ENCODE results near the gene GPR108. TPM values are rescaled to one million over a fixed set of nuclear protein-coding genes. Genes with fewer than 3 reads are reported as not detected.

GPR108 gene
- total RNA-seq, 4 donors from 2014 or later, result 44.0 to 68.8 (median 60.1) TPM

DNA sequence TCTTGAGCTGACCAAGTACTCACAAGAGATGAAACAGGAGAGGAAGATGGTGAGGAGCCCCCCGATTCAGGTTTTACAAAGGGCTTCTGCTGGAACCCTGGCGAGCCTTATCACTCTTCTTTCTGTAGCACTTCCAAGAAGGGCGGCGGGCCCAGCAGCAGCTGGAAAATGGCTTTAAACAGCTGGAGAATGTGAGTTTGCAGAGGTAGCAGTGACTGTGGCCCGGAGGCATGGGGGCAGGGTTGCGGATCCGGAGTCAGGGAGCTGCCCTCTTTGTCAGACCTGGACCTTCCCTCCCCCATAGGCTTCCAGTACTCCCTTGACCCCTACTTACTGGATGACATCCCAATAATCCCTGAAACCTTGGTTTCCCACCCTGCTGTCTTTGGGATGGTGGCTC lies 5.7 kb upstream of the GPR108 start:
- H3K27me3 ChIP-seq, result no peaks in the 10 kb centered on the region
- H3K4me1 ChIP-seq, result peaks cover 3 to 71% (median 34%) of the 10 kb centered on the region in 3 donors
- TF ChIP-seq POLR2A (IDR thresholded peaks at IDR 0.05) (no peak), EP300 (IDR thresholded peaks at IDR 0.05) (no peak), POLR2AphosphoS5 (IDR thresholded peaks at IDR 0.05) (no peak)
- TF ChIP-seq, protein P1, sequence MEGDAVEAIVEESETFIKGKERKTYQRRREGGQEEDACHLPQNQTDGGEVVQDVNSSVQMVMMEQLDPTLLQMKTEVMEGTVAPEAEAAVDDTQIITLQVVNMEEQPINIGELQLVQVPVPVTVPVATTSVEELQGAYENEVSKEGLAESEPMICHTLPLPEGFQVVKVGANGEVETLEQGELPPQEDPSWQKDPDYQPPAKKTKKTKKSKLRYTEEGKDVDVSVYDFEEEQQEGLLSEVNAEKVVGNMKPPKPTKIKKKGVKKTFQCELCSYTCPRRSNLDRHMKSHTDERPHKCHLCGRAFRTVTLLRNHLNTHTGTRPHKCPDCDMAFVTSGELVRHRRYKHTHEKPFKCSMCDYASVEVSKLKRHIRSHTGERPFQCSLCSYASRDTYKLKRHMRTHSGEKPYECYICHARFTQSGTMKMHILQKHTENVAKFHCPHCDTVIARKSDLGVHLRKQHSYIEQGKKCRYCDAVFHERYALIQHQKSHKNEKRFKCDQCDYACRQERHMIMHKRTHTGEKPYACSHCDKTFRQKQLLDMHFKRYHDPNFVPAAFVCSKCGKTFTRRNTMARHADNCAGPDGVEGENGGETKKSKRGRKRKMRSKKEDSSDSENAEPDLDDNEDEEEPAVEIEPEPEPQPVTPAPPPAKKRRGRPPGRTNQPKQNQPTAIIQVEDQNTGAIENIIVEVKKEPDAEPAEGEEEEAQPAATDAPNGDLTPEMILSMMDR (IDR thresholded peaks at IDR 0.05), result no peak
- no peak overlapping the region for H3K4me3 ChIP-seq
- H3K27ac ChIP-seq, result peak overlapping the region in 3 of 4 donors; percentile 92 to 96 (median 93)
- no peaks in the 10 kb centered on the region for H3K9me3 ChIP-seq
- no peak for ATAC-seq
- H3K36me3 ChIP-seq, result peaks cover 0 to 52% of the 10 kb centered on the region in 2 donors
- 55% methylated on average over 7 of the region's 7 CpGs; no CpG with 5 or more reads in 1 of the 2 donors for WGBS, 2 donors (ENCODE audit: low coverage in 1 of 2)

DNA sequence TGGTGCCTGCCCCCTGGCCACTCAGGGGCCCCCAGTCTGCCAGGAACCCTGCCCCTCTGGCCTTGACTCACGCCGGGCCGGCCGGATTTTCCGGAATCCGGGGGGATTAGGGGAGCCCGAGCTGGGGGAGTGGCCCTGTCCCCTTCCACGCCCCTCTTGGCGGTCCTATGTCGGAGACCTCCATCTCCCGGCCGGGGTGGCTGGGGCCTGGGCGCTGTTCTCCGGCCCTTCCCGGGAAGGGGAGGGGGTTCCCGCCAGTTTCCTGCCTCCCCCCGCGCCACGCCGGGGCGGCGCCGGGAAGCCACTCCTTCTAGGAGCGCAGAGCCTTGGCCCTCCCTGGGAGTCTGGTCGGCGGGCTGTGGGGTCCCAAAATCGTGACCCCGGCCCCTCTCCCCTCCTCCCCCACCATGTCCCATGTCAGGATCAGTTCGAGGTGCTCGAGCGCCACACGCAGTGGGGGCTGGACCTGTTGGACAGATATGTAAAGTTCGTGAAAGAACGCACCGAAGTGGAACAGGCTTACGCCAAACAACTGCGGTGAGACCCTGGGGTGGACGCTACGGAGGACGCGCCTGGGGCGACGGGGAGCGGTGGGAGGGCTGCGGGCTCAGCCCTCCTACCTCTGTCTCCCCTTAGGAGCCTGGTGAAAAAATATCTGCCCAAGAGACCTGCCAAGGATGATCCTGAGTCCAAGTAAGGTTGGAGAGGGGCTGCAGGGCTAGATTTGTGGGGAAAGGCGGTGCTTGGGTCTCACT lies 3.4 kb upstream of the GPR108 start:
- Histone ChIP-seq H3K27me3 (no peaks in the 10 kb centered on the region), H3K4me3 (peak overlapping the region; percentile 66 to 93), H3K27ac (peak overlapping the region; percentile 54 to 99 (median 92)), H3K4me1 (peaks cover 3 to 77% (median 37%) of the 10 kb centered on the region in 3 donors), H3K36me3 (peaks cover 0 to 29% of the 10 kb centered on the region in 2 donors), H3K9me3 (no peaks in the 10 kb centered on the region)
- TF ChIP-seq POLR2A (IDR thresholded peaks at IDR 0.05) (peak in 1 of 2 donors; percentile 17), EP300 (IDR thresholded peaks at IDR 0.05) (no peak), POLR2AphosphoS5 (IDR thresholded peaks at IDR 0.05) (peak; percentile 73)
- TF ChIP-seq, protein P1 (IDR thresholded peaks at IDR 0.05), result no peak
- WGBS, 2 donors (ENCODE audit: low coverage in 1 of 2), result 7% methylated on average over 11 of the region's 46 CpGs; no CpG with 5 or more reads in 1 of the 2 donors
- no peak for ATAC-seq

DNA sequence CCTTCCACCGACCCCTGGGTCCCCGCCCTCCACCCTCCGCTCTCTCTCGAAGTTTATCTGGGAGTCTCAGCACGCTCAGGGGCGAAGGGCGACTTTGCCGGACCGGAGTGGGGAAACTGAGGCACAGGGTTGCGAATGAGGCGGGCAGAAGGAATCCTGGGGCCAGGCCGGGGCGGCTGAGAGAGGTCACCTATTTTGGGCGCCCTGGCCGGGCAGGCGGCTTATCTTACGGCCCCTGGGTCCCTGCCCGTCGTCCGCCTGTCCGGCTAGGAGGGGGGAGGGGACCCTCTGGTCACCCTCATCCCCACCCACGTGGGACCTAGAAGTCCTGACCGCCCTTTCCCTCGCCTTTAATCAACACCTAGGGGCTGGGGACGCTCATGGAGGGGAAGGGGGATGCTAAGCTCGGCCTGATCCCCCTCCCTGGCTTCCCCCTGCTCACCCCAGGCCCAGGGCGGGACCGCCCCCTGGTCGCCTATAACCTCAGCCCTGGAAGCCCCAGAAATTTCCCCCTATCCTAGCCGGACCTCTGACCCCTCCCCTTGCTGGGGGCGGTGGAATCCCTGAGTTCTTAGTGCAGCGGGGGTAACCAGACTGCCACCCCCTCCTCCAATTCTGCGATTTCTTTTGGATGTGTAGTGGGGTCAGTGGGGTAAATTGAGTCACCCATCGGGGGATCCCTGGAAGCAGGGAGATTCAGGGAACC lies 2.7 kb upstream of the GPR108 start:
- peak overlapping the region; percentile 54 to 99 (median 92) for H3K27ac ChIP-seq
- WGBS, 2 donors (ENCODE audit: low coverage in 1 of 2), result no CpG with 5 or more reads among the region's 34 CpGs
- peaks cover 0 to 26% of the 10 kb centered on the region in 2 donors for H3K36me3 ChIP-seq
- no peaks in the 10 kb centered on the region for H3K9me3 ChIP-seq
- no peak for ATAC-seq
- H3K4me1 ChIP-seq, result peaks cover 3 to 77% (median 37%) of the 10 kb centered on the region in 3 donors
- peak overlapping the region; percentile 66 to 93 for H3K4me3 ChIP-seq
- no peaks in the 10 kb centered on the region for H3K27me3 ChIP-seq
- TF ChIP-seq POLR2A (IDR thresholded peaks at IDR 0.05) (no peak), POLR2AphosphoS5 (IDR thresholded peaks at IDR 0.05) (no peak), EP300 (IDR thresholded peaks at IDR 0.05) (no peak)
- TF ChIP-seq, protein P1 (IDR thresholded peaks at IDR 0.05), result no peak

DNA sequence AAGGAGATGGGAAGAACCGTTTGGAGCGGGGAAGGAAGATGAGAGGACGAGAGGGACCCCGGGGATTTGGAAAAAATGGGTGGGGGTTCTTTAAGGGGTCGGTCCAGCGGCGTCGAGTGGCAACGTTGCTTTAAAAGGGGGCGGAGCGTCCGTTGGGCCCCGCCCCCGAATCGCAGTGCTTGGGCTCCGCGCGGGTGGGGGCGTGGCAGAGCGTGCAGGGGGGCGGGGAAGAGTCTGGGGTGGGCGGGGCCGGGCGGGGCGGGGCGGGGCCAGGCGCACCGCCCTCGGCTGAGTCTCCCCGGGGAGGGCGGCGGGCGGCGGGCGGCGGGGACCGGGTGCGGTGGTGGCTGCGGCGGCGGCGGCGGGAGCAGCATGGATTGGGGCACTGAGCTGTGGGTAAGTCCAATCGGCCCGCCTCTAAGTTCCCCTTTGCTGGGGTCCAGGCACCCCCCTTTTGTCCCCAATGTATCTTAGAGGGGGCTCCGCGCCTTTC lies 2.1 kb upstream of the GPR108 start, which contains the start of gene TRIP10:
TRIP10 (plus strand) TSS at position 291 of the 493 bp plus-strand sequence; CDS start at position 373, 82 bp downstream.
- peak; percentile 43 to 64 for TF ChIP-seq POLR2A (IDR thresholded peaks at IDR 0.05)
- TF ChIP-seq POLR2AphosphoS5 (IDR thresholded peaks at IDR 0.05), result peak; percentile 30
- TF ChIP-seq EP300 (IDR thresholded peaks at IDR 0.05), result no peak
- H3K27ac ChIP-seq, result peak within 1 kb of the TSS; percentile 84 to 99 (median 92)
- no peaks in the 10 kb centered on the region for H3K9me3 ChIP-seq
- ATAC-seq, result peak; percentile 6
- H3K36me3 ChIP-seq, result peaks cover 0 to 25% of the 10 kb centered on the region in 2 donors
- H3K27me3 ChIP-seq, result no peaks in the 10 kb centered on the region
- H3K4me1 ChIP-seq, result peaks cover 3 to 73% (median 32%) of the 10 kb centered on the region in 3 donors
- H3K4me3 ChIP-seq, result peak within 1 kb of the TSS; percentile 66 to 93
- WGBS, 2 donors (ENCODE audit: low coverage in 1 of 2), result 0% methylated on average over 4 to 14 of the region's 47 CpGs

DNA sequence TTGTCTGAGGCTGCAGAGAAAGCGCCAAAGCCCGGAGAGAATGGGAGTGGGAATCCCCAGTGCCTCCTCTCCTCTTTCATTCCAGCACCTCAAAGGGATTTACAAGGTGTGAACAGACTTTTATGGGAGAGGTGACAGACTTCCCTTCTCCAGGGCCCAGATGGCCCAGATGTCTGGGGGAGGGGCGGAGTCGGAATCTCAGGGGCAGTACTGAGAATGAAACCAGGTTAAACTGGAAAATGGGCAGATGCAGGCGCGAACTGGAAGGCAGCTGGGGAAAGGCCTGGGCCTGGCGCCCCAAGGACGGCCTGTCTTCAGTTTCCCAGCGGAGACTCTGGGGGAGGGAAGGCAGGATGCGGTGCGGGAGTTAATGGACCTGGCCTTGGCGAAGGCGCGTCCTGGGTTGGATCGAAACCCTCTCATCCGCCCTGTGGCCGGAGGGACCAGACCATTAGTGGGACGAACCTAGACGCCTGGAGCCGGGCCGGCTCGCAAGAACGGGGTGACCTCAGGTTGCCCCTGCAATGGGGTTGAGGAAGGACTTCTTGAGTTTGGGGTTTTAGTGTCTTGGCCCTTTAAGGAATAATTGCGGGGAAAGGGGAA lies 1.5 kb upstream of the GPR108 start:
- Histone ChIP-seq H3K27ac (peak overlapping the region; percentile 84 to 99 (median 92)), H3K4me1 (peaks cover under 1 to 73% (median 27%) of the 10 kb centered on the region in 3 donors), H3K9me3 (no peaks in the 10 kb centered on the region), H3K27me3 (no peaks in the 10 kb centered on the region), H3K36me3 (peaks cover 0 to 25% of the 10 kb centered on the region in 2 donors), H3K4me3 (peak overlapping the region; percentile 23 to 93)
- no peak for ATAC-seq
- TF ChIP-seq POLR2AphosphoS5 (IDR thresholded peaks at IDR 0.05) (no peak), EP300 (IDR thresholded peaks at IDR 0.05) (no peak)
- TF ChIP-seq, protein P1 (IDR thresholded peaks at IDR 0.05), result no peak
- WGBS, 2 donors (ENCODE audit: low coverage in 1 of 2), result 2 to 16% methylated on average over 6 to 7 of the region's 24 CpGs
